GM12801 (cell line): Measurements from ENCODE around the gene DEGS2.

ENCODE experiments used
- CTCF ChIP-seq: IDR thresholded peaks from one replicate; pipeline ENCODE4 v1.5.1; 2011; ENCODE audit warnings: control low read depth; ENCODE audit not compliant: insufficient read length; ENCODE audit errors: extremely low read depth

Gene DEGS2

DNA sequence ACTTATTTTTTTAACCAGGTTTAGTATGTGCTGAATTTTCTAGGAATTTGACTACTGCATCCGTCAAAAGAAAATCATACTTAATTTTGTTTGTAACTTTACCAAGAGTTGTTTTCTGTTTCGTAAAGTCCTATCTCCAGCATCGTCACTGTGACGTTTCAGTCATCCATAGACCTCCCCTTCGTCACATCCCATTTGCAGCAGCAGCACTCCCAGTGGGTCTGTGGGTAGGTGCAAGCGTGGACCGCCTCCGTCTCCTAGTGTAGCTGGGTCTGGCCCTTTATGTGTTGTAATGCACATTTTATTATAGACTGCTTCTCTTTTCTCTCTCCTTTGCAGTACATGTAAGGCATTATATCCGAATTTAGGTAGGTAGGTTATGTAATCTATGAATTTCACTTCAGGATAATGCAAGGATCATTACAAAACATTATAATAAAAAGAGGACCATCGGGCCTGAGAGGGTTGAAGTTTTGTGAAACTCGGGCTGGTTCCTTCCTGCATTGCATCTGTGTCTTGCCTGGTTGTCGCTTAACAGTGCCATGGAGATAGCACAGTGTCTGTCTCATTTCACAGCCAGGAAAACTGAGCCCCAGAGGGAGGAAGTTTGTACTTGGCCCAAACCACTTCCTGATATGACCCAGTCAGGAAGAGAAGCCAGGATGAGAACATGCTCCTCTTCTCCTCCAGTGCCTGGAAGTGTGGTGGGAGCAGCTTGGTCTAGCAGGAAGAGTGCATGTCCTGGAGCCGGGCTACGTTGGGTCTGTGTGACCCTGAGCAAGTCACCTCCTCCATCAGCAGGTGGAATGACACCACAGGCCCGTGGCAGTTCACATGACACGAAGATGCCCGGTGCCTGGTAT, 53.0 kb downstream of the DEGS2 start:
- no peak for TF ChIP-seq CTCF

DNA sequence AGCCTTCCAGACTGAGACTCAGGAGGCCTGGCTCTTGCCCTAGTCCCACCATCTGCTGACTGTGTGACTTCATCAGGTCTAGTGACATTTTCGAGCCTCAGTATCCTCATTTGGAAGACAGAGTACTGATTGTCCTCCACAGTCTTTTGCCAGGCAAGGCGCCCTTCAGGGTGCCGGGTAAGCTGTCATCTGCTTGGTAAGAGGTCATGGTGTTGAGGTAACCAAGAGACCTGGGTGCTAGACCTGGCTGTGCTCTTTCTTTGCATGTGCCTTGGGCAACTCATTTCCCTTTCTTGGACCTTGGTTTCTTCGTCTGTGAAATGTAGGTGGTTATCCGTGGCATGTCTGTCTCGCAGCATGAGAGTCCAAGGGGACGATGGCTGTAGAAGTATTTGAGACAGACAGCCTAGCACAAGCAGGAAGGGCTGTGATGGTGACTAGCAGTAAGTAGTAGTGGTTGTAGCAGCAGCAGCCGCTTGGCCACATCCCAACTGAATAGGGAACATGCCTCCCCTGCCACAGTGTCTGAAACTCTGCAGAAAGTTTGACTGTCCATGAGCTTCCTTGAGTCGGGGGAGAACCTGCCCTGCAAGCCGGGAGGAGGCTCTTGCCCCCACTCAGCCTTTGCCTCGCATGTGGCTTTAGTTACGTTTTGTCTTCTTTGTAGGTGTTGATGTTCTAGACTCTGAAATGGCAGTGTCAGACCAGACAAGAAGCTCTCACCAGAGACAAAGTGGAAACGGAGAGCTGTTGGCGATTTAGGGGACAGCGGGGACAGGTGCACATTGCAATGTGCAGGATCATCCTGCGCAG, 53.9 kb downstream of the DEGS2 start:
- TF ChIP-seq CTCF, result no peak

GRCh38 chr14:100104523-100105300, 54.7 kb downstream of the DEGS2 start:
- TF ChIP-seq CTCF, result no peak

- TF ChIP-seq CTCF, result no peak
Observed at GRCh38 chr14:100104006-100104352, 55.5 kb downstream of the DEGS2 start.

DNA sequence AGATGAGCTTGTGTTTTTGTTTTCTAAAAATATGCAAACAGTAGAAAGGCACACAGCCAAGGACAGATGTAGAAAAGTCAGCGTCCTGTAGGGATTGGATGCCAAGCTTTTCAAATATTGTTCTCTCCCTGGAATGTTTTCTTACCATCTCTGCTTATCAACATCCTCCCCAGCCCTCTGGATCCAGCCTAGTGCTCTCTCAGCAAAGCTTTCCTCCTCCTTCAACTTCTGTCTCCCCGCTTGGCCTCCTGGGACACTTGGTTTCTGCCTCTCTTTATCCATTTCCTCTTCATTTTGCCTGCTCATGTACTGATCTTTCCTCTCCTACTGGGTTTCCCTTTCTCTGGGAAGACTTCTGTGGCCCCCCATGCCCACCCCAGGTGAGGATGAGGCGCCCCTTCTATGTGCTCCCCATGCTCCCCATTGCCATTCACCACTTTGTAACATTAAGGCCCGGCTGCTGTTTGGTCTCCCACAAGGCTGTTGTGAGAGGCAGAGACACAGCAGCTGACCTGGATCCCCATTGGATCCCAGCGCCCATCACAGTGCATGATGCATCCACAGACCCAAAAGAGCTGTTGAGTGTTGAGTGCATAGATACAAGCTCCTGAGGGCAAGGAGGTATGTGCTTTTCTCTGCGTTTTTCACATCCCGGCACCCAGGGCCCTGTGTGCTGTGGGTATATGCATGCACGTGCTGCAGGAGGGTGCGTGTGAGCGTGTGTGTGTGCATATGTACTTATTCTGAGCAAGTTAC, 56.0 kb downstream of the DEGS2 start:
- no peak for TF ChIP-seq CTCF

- TF ChIP-seq CTCF, result no peak
Observed at GRCh38 chr14:100102156-100102785, 57.2 kb downstream of the DEGS2 start.
